SK-N-SH (cell line): Measurements from ENCODE around the gene ATG3.

Experiments
- EP300 ChIP-seq, 2 experiments: IDR thresholded peaks; 2 replicates each; pipeline versions ENCODE4 v1.4.0 to v1.6.1; 2012; ENCODE audit warnings: borderline replicate concordance in 1 of 2, low read depth in 1 of 2, low read length in 1 of 2
- RFX5 ChIP-seq: IDR thresholded peaks from 2 replicates; pipeline ENCODE4 v1.6.1; 2012; ENCODE audit warnings: mild to moderate bottlenecking, improper control_type of control experiment, low read length
- USF1 ChIP-seq: IDR thresholded peaks from 2 replicates; pipeline ENCODE4 v1.4.0; 2012; ENCODE audit warnings: low read depth, borderline replicate concordance
- TF ChIP-seq, protein P1 (sequence below): fragments of 200-600 bp; sonication (generic); IDR thresholded peaks from 2 replicates; pipeline ENCODE4 v1.6.1; 2017; ENCODE audit warnings: antibody characterized with exemption, mild to moderate bottlenecking, moderate library complexity

GRCh38 chr3:112498914-112499711, 62.6 kb downstream of the ATG3 start, which contains the start of gene BTLA:
- TF ChIP-seq, protein P1, sequence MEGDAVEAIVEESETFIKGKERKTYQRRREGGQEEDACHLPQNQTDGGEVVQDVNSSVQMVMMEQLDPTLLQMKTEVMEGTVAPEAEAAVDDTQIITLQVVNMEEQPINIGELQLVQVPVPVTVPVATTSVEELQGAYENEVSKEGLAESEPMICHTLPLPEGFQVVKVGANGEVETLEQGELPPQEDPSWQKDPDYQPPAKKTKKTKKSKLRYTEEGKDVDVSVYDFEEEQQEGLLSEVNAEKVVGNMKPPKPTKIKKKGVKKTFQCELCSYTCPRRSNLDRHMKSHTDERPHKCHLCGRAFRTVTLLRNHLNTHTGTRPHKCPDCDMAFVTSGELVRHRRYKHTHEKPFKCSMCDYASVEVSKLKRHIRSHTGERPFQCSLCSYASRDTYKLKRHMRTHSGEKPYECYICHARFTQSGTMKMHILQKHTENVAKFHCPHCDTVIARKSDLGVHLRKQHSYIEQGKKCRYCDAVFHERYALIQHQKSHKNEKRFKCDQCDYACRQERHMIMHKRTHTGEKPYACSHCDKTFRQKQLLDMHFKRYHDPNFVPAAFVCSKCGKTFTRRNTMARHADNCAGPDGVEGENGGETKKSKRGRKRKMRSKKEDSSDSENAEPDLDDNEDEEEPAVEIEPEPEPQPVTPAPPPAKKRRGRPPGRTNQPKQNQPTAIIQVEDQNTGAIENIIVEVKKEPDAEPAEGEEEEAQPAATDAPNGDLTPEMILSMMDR: no peak
- no peak for TF ChIP-seq USF1
- no peak for TF ChIP-seq EP300 (IDR thresholded peaks at IDR 0.05; ENCODE audit: borderline replicate concordance in 1 of 2, low read depth in 1 of 2, low read length in 1 of 2)
- TF ChIP-seq RFX5: no peak
